DMS79 (cell line): ENCODE data around the gene C1orf50.
"Not testable (repeated sequence)": the region's sequence is repeated elsewhere in the genome, so short reads cannot be mapped to it uniquely, and the experiment has no call there.

Experiments
- DNase-seq: peaks from one replicate; lab custom pipeline; 2025; lab: John Stamatoyannopoulos, UW

Gene C1orf50

GRCh38 chr1:42801832-42802473 is 34.9 kb downstream of the C1orf50 start:
- DNase-seq = no peak

- DNase-seq = no peak
These were observed 39.1 kb downstream of the C1orf50 start for GRCh38 chr1:42806171-42806570.

- DNase-seq = no peak
These were observed 39.5 kb downstream of the C1orf50 start for GRCh38 chr1:42806593-42806992.

GRCh38 chr1:42807056-42807668 is 40.1 kb downstream of the C1orf50 start:
- DNase-seq = no peak

DNA sequence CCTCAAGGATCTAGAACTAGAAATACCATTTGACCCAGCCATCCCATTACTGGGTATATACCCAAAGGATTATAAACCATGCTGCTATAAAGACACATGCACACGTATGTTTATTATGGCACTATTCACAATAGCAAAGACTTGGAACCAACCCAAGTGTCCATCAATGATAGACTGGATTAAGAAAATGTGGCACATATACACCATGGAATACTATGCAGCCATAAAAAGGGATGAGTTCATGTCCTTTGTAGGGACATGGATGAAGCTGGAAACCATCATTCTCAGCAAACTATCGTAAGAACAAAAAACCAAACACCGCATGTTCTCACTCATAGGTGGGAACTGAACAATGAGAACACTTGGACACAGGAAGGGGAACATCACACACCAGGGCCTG is 47.8 kb downstream of the C1orf50 start:
- not testable (repeated sequence) for DNase-seq

DNA sequence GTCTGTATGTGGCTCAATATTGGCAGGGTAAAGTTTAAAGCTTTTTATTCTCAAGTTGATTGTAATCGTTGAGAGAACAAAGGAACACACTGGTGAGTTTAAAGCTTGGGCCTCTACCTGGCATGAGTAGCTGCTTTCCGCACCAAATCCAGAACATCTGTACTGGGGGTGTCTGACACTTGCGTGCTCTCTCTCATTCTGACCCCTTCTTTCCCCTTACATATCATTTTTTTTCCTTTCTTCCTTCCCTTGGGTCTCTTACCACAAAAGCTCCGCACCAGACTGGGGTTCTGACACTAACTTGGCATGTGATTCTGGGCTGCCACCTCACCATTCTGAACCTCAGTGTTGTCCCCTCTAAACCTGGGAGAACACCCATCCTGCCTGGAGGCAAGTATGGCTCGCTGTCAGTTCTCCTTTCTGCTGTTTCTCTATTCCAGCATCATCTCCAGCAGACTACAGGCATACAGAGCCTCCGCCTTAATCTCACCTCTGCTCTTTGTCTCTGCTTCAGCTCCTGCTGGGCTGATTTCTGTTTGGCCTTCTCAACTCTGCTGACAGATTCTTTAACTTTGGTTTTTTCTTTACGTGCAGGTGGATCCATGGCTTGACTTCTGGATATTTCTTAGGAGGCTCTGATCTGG is 49.0 kb downstream of the C1orf50 start:
- DNase-seq = no peak

DNA sequence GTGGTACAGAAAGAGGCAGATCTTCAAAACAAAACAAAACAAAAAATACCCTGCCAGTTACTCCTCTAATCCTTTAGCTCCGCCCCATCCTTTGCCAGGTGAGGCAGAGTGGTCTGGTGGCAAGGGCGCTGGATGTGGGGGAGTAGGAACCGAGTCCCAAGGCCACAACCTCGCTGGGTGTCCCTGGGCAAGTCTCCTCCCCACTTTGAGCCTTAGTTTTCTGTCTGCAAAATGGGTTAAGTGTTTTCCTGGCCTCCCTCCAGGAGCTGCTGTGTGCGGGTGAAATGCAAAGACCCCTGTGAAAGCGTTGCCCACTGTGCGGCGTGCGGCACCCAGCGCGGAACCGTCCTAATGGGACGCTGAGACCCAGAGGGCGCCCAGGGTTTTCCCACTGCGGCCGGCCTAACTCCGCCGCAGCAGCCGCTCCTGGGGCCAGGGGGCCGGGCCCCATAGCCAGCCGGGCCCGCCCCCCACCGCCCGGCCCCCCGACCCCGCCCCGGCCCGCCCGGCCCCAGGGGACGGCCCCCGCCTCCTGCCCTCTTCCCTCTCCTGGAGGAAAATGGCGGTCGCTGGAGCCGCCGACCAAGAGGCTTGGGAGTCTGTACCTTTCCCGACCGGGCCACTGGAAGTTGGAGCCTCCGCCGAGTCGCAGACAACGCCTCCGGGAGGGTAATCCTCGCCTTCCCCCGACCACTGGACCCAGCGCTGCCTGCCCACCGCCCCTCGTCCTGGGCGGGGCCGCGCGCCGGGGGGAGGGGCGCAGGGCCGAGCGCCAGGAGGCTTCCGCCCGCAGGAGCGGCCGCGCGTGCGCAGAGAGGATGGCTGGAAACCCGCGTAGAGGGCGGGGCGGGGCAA is 49.8 kb downstream of the C1orf50 start, which contains the start of the genes ERMAP and SVBP:
ERMAP (plus strand) TSS at position 538 of the 855 bp plus-strand sequence. CDS start 13,327 bp downstream, outside the sequence.
SVBP (minus strand) TSS at position 813 of the 855 bp plus-strand sequence. CDS start 853 bp downstream, outside the sequence.
- DNase-seq = peak; percentile 82

DNA sequence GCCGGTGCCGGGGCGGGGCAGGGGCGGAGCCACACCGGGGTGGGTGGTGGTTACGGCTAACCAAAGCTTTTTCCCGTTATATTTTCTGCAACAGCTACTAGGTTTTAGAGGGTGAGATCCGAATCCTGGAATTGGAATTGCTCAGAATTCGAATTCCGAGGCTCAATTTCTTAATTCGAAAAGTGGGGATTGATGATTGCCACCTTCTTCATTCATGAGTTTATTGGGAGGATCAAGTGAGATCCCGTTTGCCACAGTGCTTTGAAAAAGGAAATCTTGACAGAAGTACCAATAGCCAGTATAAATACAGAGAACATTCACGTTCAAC is 50.4 kb downstream of the C1orf50 start:
- no peak for DNase-seq

GRCh38 chr1:42817976-42818375 is 50.9 kb downstream of the C1orf50 start:
- no peak for DNase-seq

DNA sequence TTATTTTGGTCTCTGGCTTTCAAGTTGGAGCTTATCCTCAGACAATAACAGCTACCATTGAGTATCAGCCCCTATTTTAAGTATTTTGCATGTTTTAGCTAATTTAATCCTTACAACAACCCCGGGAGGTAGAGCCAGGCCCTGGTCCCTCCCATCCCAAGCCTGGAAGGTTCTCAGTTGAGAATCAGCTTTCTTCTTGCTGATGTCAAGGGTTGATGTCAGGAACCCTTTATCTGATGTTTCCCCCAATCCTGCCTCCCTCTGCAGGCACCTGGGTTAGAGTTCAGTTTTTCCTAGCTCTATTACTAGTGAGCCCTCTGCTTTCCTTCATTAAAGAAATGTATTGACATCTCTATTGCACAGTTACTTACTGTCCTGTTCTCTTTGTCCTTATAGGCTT is 53.8 kb downstream of the C1orf50 start:
- DNase-seq = no peak

DNA sequence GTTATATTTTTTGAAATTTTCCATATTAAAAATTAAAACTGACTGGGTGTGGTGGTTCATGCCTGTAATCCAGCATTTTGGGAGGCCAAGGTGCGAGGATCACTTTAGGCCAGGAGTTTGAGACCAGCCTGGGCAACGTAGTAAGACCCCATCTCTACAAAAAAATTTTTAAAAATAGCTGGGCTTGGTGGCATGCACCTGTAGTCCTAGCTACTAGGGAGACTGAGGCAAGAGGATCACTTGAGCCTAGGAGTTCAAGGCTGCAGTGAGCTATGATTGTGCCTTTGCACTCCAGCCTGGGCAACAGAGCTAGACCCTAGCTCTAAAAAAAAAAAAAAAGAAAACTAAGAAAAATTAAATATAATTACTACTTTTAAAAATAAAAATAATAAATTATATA is 54.6 kb downstream of the C1orf50 start:
- DNase-seq = no peak

- DNase-seq = no peak
These were observed 55.8 kb downstream of the C1orf50 start for GRCh38 chr1:42822800-42823392.

DNA sequence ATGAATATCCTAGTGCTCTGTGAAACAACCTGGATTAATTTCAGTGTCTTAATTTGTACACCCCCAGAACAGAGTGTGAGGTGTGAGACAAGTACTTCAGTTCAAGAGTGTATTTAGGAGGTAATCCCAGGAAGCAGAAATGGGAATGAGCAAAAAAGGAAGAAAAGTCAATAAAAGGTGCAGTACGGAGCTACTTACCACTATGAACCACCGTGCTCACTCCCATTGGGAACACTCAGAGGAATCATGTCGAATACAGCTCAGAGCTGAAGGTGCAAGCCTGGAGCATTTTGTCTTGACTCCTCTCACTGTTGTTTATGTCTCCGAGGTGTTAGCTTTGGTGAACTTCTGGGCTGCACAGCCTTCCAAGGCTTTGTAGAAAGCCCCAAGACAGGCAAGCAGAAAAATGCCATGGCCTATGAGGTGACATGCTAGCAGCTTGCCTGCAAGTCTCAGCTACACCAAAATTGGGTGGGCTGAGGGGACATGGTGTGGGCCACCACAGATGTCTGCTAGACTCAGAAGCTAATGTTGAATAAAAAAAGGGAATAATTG is 57.5 kb downstream of the C1orf50 start:
- DNase-seq = no peak

GRCh38 chr1:42825036-42825851 is 58.2 kb downstream of the C1orf50 start:
- no peak for DNase-seq
